Measurements from ENCODE around the gene SNRPA1. TPM values are rescaled to one million over a fixed set of nuclear protein-coding genes. Genes with fewer than 3 reads are reported as not detected.

SNRPA1 gene
- total and polyA plus RNA-seq, 9 of the 15 experiments (the other 6 are each of a cell fraction or from before 2014, with no cell fraction given) = 62.7 to 245 (median 189) TPM

DNA sequence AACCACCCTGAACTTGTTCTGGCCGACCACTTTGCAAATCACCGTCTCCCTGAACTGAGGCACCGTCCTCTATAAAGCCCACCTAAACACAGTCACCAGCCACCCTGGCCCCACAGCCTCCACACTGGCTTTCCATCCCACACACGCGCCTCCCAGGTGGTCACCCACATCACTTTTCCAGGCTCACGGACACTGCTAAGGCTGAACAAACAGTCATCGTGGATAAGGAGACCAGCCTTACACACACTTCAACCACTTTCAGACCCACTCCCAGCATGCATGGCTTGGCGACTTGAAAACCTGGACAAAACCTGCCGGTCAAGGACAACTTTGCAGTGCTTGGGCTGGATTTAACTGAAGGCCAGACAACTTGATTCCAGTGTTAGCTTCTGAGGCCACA lies 51.6 kb downstream of the SNRPA1 start:
- Histone ChIP-seq H3K27ac (ENCODE audit: extremely low read depth, low read depth, low read length) (no peak overlapping the region), H3K9ac (ENCODE audit: insufficient read depth in 1 of 2, low read depth in 2 of 2, low read length in 2 of 2) (no peak overlapping the region), H4K20me1 (replicated peaks; ENCODE audit: control insufficient read depth, insufficient read depth, low read length) (peaks cover 12% of the 10 kb centered on the region), H3K36me3 (ENCODE audit: control insufficient read depth, insufficient read depth, low read length) (peaks cover 14% of the 10 kb centered on the region; the same call in 2 of the 3 replicates), H3K4me1 (replicated peaks in 1 of 2; ENCODE audit: control insufficient read depth in 2 of 2, insufficient read depth in 2 of 2, low read length in 2 of 2) (no peaks in the 10 kb centered on the region; a peak in 2 of 5 replicates), H2AFZ (ENCODE audit: low read depth, low read length) (no peak overlapping the region), H3K9me1 (ENCODE audit: control insufficient read depth, insufficient read depth, low read length) (no peaks in the 10 kb centered on the region), H3K4me2 (ENCODE audit: insufficient read depth, low read length) (no peak overlapping the region), H3K79me2 (ENCODE audit: control insufficient read depth, insufficient read depth, low read length) (peaks cover 89% of the 10 kb centered on the region), H3K27me3 (ENCODE audit: control insufficient read depth in 2 of 2, insufficient read depth in 2 of 2, low read length in 2 of 2) (no peaks in the 10 kb centered on the region), H3K9me3 (replicated peaks; ENCODE audit: control insufficient read depth, insufficient read depth, low read depth, low read length) (no peaks in the 10 kb centered on the region), H3K4me3 (no peak overlapping the region)
- ChIA-PET POLR2A (interaction anchor here (0.7 kb wide), 1 partner anchor 88 kb away, joined by 3 read pairs; no protein-coding TSS in a partner anchor), CTCF (ENCODE audit: low intra/inter-chr PET ratio) (no interaction called here)
- no TSS peak for BruUV-seq (replicated peaks)
- 86% methylated on average over 8 of the region's 9 CpGs for WGBS (ENCODE audit: insufficient coverage, low coverage, missing lambda C conversion rate)
- in situ Hi-C loops (cut with MboI) = no loop called here
- no peak for ATAC-seq
- DNase-seq (ENCODE audit: extremely low read depth in 1 of 4, low spot score in 3 of 4) = no peak
- intact Hi-C loops (cut with micrococcal nuclease) = no loop called here
- TF ChIP-seq, protein P1, sequence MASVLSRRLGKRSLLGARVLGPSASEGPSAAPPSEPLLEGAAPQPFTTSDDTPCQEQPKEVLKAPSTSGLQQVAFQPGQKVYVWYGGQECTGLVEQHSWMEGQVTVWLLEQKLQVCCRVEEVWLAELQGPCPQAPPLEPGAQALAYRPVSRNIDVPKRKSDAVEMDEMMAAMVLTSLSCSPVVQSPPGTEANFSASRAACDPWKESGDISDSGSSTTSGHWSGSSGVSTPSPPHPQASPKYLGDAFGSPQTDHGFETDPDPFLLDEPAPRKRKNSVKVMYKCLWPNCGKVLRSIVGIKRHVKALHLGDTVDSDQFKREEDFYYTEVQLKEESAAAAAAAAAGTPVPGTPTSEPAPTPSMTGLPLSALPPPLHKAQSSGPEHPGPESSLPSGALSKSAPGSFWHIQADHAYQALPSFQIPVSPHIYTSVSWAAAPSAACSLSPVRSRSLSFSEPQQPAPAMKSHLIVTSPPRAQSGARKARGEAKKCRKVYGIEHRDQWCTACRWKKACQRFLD (CRISPR knock-in tag; IDR thresholded peaks at IDR 0.05) = no peak
- TF ChIP-seq PML (IDR thresholded peaks at IDR 0.05; ENCODE audit: low read length) (no peak), MCM3 (IDR thresholded peaks at IDR 0.05) (no peak), ZNF431 (CRISPR knock-in tag; IDR thresholded peaks at IDR 0.05) (no peak), LCOR (CRISPR knock-in tag; IDR thresholded peaks at IDR 0.05) (no peak), HLTF (IDR thresholded peaks at IDR 0.05) (no peak), ZNF444 (CRISPR knock-in tag; IDR thresholded peaks at IDR 0.05) (no peak), ZNF75A (CRISPR knock-in tag; IDR thresholded peaks at IDR 0.05) (no peak), CEBPB (tag; IDR thresholded peaks at IDR 0.05) (no peak), RBM15 (IDR thresholded peaks at IDR 0.05; ENCODE audit: insufficient read depth, low read length) (no peak), CREB1 (IDR thresholded peaks at IDR 0.05) (no peak), CREB1 (CRISPR knock-in tag; IDR thresholded peaks at IDR 0.05) (no peak), BMI1 (IDR thresholded peaks at IDR 0.05; ENCODE audit: low read length) (no peak), ZNF140 (CRISPR knock-in tag; IDR thresholded peaks at IDR 0.05) (no peak), RFX1 (IDR thresholded peaks at IDR 0.05) (no peak)
- TF ChIP-seq, protein P2, sequence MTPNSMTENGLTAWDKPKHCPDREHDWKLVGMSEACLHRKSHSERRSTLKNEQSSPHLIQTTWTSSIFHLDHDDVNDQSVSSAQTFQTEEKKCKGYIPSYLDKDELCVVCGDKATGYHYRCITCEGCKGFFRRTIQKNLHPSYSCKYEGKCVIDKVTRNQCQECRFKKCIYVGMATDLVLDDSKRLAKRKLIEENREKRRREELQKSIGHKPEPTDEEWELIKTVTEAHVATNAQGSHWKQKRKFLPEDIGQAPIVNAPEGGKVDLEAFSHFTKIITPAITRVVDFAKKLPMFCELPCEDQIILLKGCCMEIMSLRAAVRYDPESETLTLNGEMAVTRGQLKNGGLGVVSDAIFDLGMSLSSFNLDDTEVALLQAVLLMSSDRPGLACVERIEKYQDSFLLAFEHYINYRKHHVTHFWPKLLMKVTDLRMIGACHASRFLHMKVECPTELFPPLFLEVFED (CRISPR knock-in tag; conservative IDR thresholded peaks at IDR 0.05) = no peak
- TF ChIP-seq, protein P3, sequence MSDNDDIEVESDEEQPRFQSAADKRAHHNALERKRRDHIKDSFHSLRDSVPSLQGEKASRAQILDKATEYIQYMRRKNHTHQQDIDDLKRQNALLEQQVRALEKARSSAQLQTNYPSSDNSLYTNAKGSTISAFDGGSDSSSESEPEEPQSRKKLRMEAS (CRISPR knock-in tag; IDR thresholded peaks at IDR 0.05) = no peak
- TF ChIP-seq, protein P4, sequence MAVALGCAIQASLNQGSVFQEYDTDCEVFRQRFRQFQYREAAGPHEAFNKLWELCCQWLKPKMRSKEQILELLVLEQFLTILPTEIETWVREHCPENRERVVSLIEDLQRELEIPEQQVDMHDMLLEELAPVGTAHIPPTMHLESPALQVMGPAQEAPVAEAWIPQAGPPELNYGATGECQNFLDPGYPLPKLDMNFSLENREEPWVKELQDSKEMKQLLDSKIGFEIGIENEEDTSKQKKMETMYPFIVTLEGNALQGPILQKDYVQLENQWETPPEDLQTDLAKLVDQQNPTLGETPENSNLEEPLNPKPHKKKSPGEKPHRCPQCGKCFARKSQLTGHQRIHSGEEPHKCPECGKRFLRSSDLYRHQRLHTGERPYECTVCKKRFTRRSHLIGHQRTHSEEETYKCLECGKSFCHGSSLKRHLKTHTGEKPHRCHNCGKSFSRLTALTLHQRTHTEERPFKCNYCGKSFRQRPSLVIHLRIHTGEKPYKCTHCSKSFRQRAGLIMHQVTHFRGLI (CRISPR knock-in tag; IDR thresholded peaks at IDR 0.05) = no peak
- FAIRE-seq = no peak

Measured in K562 (cell line).